ENCODE measurements around the gene SPATA1. TPM values are rescaled to one million over a fixed set of nuclear protein-coding genes. Genes with fewer than 3 reads are reported as not detected.

SPATA1 gene
- 0.66 to 1.1 TPM (median 0.80 TPM) in 4 of 5 replicates, not detected in the other for total RNA-seq (2022; extraction: Qiagen RNA extraction)

GRCh38 chr1:84506002-84506728 is at the start of gene SPATA1, which contains the start of gene GNG5:
TSS of gene SPATA1 (plus strand) at chr1:84506386. CDS start at chr1:84516360, 9,974 bp downstream.
TSS of gene GNG5 (minus strand) at chr1:84506581. CDS start at chr1:84506091, 490 bp downstream.

DNA sequence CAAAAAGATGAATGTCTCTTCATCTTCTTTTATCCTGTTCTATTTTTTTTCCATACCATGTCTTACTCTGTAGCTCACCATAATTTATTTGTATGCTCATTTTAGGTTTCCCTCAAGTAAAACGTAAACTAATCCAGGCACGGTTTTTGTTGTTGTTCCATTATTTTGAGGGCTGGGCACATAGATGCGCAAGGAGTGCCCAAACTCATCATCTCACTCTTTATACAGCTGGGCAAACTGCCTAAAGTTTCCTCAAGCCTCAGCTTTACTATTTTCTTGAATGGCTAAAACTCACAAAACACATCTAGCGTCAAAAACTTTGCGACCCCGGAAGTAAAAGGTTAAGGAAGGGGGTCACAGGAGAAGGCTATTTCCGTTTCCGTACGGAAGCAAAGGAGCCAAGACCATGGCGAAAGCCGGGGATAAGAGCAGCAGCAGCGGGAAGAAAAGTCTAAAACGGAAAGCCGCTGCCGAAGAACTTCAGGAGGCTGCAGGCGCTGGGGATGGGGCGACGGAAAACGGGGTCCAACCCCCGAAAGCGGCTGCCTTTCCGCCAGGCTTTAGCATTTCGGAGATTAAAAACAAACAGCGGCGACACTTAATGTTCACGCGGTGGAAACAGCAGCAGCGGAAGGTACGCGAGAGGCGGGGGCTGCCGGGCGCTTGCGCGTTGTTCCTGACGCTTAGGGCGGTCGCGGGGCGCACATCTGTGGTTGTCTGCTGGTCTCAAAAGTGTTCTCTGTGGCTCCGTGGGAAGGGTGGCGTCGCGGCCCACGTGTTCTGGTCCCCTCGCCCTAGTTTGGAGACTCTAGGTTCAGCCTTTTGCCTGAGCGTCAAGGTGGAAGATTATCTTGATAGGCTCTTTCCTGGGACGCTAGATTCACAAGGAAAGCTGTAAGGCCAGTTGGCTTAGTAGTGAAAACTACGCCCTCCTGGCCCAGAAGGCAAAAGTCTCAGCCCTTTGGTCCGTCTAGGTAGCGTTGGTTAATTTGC is 27.0 kb upstream of the SPATA1 start, which contains the start of gene RPF1:
TSS of gene RPF1 (plus strand) at position 391 of the 993 bp plus-strand sequence. CDS start at position 407, 16 bp downstream.

GRCh38 chr1:84573967-84574842 is 68.0 kb downstream of the SPATA1 start, which contains the start of gene CTBS:
TSS of gene CTBS (minus strand) at chr1:84574440. CDS start at chr1:84574415, 25 bp downstream.

Other genes starting within 250 kb of the SPATA1 start
- 0.46 to 0.63 TPM (median 0.52 TPM) in 5 replicates for gene SAMD13, start 204.7 kb upstream of the SPATA1 start, total RNA-seq (2022; extraction: Qiagen RNA extraction)
- 0.06 TPM in 1 of 5 replicates, not detected in the others for gene DNASE2B, start 107.9 kb upstream of the SPATA1 start, total RNA-seq (2022; extraction: Qiagen RNA extraction)
- gene RPF1, start 27.1 kb upstream of the SPATA1 start, total RNA-seq (2022; extraction: Qiagen RNA extraction) = 27.8 to 34.9 TPM (median 30.7 TPM) in 5 replicates
- 178 to 202 TPM (median 189 TPM) in 5 replicates for gene GNG5, start 195 bp downstream of the SPATA1 start, total RNA-seq (2022; extraction: Qiagen RNA extraction)
- 5.0 to 6.4 TPM (median 6.0 TPM) in 5 replicates for gene CTBS, start 68.1 kb downstream of the SPATA1 start, total RNA-seq (2022; extraction: Qiagen RNA extraction)
- gene SSX2IP, start 184.1 kb downstream of the SPATA1 start, total RNA-seq (2022; extraction: Qiagen RNA extraction) = 10.6 to 13.9 TPM (median 12.6 TPM) in 5 replicates

Measured in A549 treated with AZD2906 at 1 μM for 4 hours (cell line).